ENCODE results near the gene TNIK. TPM values are rescaled to one million over a fixed set of nuclear protein-coding genes. Genes with fewer than 3 reads are reported as not detected.

The TNIK gene
- polyA plus RNA-seq, 1 of the 3 experiments (the other 2 are of a cell fraction): 19.4 TPM

DNA sequence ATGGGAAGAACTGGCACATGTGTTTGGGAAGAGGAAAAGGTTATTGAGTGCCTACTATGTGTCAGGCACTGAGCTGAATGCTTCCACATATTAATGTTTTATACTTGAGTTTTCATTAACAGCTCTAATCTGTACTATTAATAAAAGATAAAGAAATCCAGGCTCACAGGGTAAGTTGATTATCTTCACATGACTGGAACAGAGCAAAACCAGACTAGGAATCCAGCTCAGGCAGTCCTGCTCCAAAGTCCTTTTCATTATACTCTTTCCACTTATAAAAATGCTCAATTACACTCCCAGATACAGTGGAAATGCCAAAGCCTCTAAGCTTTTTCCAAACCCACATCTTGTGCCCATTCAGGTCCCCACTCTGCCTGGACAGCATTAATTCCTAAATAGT is 97.6 kb downstream of the TNIK start:
- no peak overlapping the region for H3K4me3 ChIP-seq (ENCODE audit: low read depth in 2 of 2, low read length in 1 of 2)
- H4K20me1 ChIP-seq (ENCODE audit: insufficient read depth): no peaks in the 10 kb centered on the region
- no peaks in the 10 kb centered on the region for H3K36me3 ChIP-seq (replicated peaks in 1 of 2; ENCODE audit: control insufficient read depth in 1 of 2, insufficient read depth in 2 of 2, low read length in 1 of 2)
- H3K4me1 ChIP-seq (ENCODE audit: control insufficient read depth in 1 of 2, insufficient read depth in 2 of 2, low read depth in 1 of 2, low read length in 1 of 2): peaks cover 5 to 13% of the 10 kb centered on the region in 2 experiments; a peak in 3 of 4 replicates
- no peaks in the 10 kb centered on the region for H3K27me3 ChIP-seq (ENCODE audit: insufficient read depth)
- peaks cover 55% of the 10 kb centered on the region for H3K79me2 ChIP-seq (ENCODE audit: insufficient read depth)
- no peak overlapping the region for H2AFZ ChIP-seq (ENCODE audit: low read depth)
- no peak overlapping the region for H3K9ac ChIP-seq
- CTCF ChIA-PET: interaction anchor here (1.5 kb wide), 1 partner anchor 8 kb away, joined by 5 read pairs; no protein-coding TSS in a partner anchor
- H3K9me2 ChIP-seq: no peaks in the 10 kb centered on the region
- H3K9me3 ChIP-seq: no peaks in the 10 kb centered on the region
- no peak overlapping the region for H3K4me2 ChIP-seq
- TF ChIP-seq POLR2AphosphoS5 (IDR thresholded peaks at IDR 0.05; ENCODE audit: low read depth, low read length) (no peak), RCOR1 (IDR thresholded peaks at IDR 0.05; ENCODE audit: low read length) (peak; percentile 74), MEF2A (IDR thresholded peaks at IDR 0.05; ENCODE audit: borderline replicate concordance, low read depth) (no peak), EP300 (IDR thresholded peaks at IDR 0.05; ENCODE audit: borderline replicate concordance in 1 of 2, low read depth in 1 of 2, low read length in 1 of 2) (peak in 1 of 2 experiments; percentile 71; a peak in 2 of 4 replicates), NFIC (IDR thresholded peaks at IDR 0.05; ENCODE audit: borderline replicate concordance) (no peak), SMC3 (IDR thresholded peaks at IDR 0.05; ENCODE audit: low read depth, low read length) (no peak), GATA2 (CRISPR knock-in tag; IDR thresholded peaks at IDR 0.05) (no peak), CHD2 (IDR thresholded peaks at IDR 0.05; ENCODE audit: low read length, partially characterized antibody) (peak; percentile 32), MXI1 (IDR thresholded peaks at IDR 0.05; ENCODE audit: low read depth, low read length) (0 out of 2 replicates have a peak, but pooled peaks have one; percentile 22)
- TF ChIP-seq, protein P1, sequence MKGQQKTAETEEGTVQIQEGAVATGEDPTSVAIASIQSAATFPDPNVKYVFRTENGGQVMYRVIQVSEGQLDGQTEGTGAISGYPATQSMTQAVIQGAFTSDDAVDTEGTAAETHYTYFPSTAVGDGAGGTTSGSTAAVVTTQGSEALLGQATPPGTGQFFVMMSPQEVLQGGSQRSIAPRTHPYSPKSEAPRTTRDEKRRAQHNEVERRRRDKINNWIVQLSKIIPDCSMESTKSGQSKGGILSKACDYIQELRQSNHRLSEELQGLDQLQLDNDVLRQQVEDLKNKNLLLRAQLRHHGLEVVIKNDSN (IDR thresholded peaks at IDR 0.05; ENCODE audit: borderline replicate concordance, low read depth): no peak
- peak; percentile 12 for DNase-seq
- POLR2A ChIA-PET: no interaction called here
- H3F3A ChIP-seq (replicated peaks; ENCODE audit: insufficient read depth): no peaks in the 10 kb centered on the region
- peak overlapping the region in 1 of 2 experiments; percentile 64; a peak in 2 of 4 replicates for H3K27ac ChIP-seq (ENCODE audit: low read depth in 2 of 2, low read length in 1 of 2)

- H3K9me2 ChIP-seq: no peaks in the 10 kb centered on the region
These were observed 101.4 kb downstream of the TNIK start for GRCh38 chr3:171358881-171359198.

More at GRCh38 chr3:171358881-171359198, 101.4 kb downstream of the TNIK start:
- Histone ChIP-seq H3K4me2 (no peak overlapping the region), H3F3A (replicated peaks; ENCODE audit: insufficient read depth) (no peaks in the 10 kb centered on the region), H3K9ac (no peak overlapping the region), H4K20me1 (ENCODE audit: insufficient read depth) (no peaks in the 10 kb centered on the region), H3K27ac (ENCODE audit: low read depth in 2 of 2, low read length in 1 of 2) (no peak overlapping the region), H3K4me1 (ENCODE audit: control insufficient read depth in 1 of 2, insufficient read depth in 2 of 2, low read depth in 1 of 2, low read length in 1 of 2) (peaks cover 11 to 17% of the 10 kb centered on the region in 2 experiments; a peak in 3 of 4 replicates), H2AFZ (ENCODE audit: low read depth) (no peak overlapping the region), H3K79me2 (ENCODE audit: insufficient read depth) (peaks cover 61% of the 10 kb centered on the region), H3K9me3 (no peaks in the 10 kb centered on the region), H3K4me3 (ENCODE audit: low read depth in 2 of 2, low read length in 1 of 2) (no peak overlapping the region), H3K27me3 (ENCODE audit: insufficient read depth) (no peaks in the 10 kb centered on the region), H3K36me3 (replicated peaks in 1 of 2; ENCODE audit: control insufficient read depth in 1 of 2, insufficient read depth in 2 of 2, low read length in 1 of 2) (no peaks in the 10 kb centered on the region)
- 89% methylated on average over 2 of the region's 2 CpGs for WGBS (ENCODE audit: low lambda C conversion rate)
- ChIA-PET CTCF (interaction anchor here (1.1 kb wide), 1 partner anchor 9 kb away, joined by 3 read pairs; no protein-coding TSS in a partner anchor), POLR2A (no interaction called here)
- DNase-seq: no peak
- no peak for TF ChIP-seq NRF1 (IDR thresholded peaks at IDR 0.05; ENCODE audit: low read depth, low read length)
- TF ChIP-seq FOXM1 (IDR thresholded peaks at IDR 0.05; ENCODE audit: low read depth): no peak
- TF ChIP-seq IRF3 (IDR thresholded peaks at IDR 0.05; ENCODE audit: low read depth, low read length): no peak
- TF ChIP-seq FOSL2 (IDR thresholded peaks at IDR 0.05; ENCODE audit: borderline replicate concordance, low read depth): no peak
- TF ChIP-seq MEF2A (IDR thresholded peaks at IDR 0.05; ENCODE audit: borderline replicate concordance, low read depth): no peak
- no peak for TF ChIP-seq MXI1 (IDR thresholded peaks at IDR 0.05; ENCODE audit: low read depth, low read length)
- TF ChIP-seq, protein P2, sequence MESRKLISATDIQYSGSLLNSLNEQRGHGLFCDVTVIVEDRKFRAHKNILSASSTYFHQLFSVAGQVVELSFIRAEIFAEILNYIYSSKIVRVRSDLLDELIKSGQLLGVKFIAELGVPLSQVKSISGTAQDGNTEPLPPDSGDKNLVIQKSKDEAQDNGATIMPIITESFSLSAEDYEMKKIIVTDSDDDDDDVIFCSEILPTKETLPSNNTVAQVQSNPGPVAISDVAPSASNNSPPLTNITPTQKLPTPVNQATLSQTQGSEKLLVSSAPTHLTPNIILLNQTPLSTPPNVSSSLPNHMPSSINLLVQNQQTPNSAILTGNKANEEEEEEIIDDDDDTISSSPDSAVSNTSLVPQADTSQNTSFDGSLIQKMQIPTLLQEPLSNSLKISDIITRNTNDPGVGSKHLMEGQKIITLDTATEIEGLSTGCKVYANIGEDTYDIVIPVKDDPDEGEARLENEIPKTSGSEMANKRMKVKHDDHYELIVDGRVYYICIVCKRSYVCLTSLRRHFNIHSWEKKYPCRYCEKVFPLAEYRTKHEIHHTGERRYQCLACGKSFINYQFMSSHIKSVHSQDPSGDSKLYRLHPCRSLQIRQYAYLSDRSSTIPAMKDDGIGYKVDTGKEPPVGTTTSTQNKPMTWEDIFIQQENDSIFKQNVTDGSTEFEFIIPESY (IDR thresholded peaks at IDR 0.05; ENCODE audit: borderline replicate concordance, low read depth): no peak
- TF ChIP-seq EZH2phosphoT487 (IDR thresholded peaks at IDR 0.05; ENCODE audit: borderline replicate concordance, low read depth): no peak
- no peak for TF ChIP-seq FOXJ3 (CRISPR knock-in tag; IDR thresholded peaks at IDR 0.05)
- no peak for TF ChIP-seq ELF1 (IDR thresholded peaks at IDR 0.05)
- no peak for TF ChIP-seq TCF12 (IDR thresholded peaks at IDR 0.05)
- TF ChIP-seq JUND (IDR thresholded peaks at IDR 0.05): no peak
- TF ChIP-seq, protein P1 (IDR thresholded peaks at IDR 0.05; ENCODE audit: borderline replicate concordance, low read depth): no peak
- no peak for TF ChIP-seq RXRA (IDR thresholded peaks at IDR 0.05; ENCODE audit: borderline replicate concordance, low read depth)
